Astrocyte (in vitro differentiated cells and primary cell): ENCODE results near the gene JPH3. TPM values are rescaled to one million over a fixed set of nuclear protein-coding genes. Genes with fewer than 3 reads are reported as not detected.

Source experiments
- DNase-seq: peaks from one replicate; pipeline ENCODE4 v3.0.0-alpha.2; 2010; ENCODE audit warnings: low read depth
- FAIRE-seq: peaks from 2 replicates; lab custom pipeline; 2011; peaks lifted over from hg19 to GRCh38; lab: Jason Lieb, UNC
- H2AFZ ChIP-seq: 2 replicates; pipeline ENCODE4 v1.6.0; 2012; ENCODE audit warnings: low read depth, low read length, inconsistent platforms
- H3K27ac ChIP-seq: 2 replicates; pipeline ENCODE4 v1.5.1; 2011; ENCODE audit warnings: low read depth, low read length, inconsistent platforms
- H3K27me3 ChIP-seq: 2 replicates; pipeline ENCODE4 v1.6.0; 2011; ENCODE audit warnings: low read length, inconsistent platforms; ENCODE audit not compliant: insufficient read depth
- H3K36me3 ChIP-seq: 2 replicates; pipeline ENCODE4 v1.5.1; 2011; ENCODE audit warnings: low read length, inconsistent platforms; ENCODE audit not compliant: insufficient read depth
- H3K4me1 ChIP-seq: 2 replicates; pipeline ENCODE4 v1.5.1; 2011; ENCODE audit warnings: low read length, inconsistent platforms; ENCODE audit not compliant: insufficient read depth
- H3K4me2 ChIP-seq: 2 replicates; pipeline ENCODE4 v1.6.0; 2012; ENCODE audit warnings: low read length, inconsistent platforms
- H3K4me3 ChIP-seq: 2 replicates; pipeline ENCODE4 v1.5.1; 2011; ENCODE audit warnings: low read depth, mild to moderate bottlenecking, low read length, inconsistent platforms; ENCODE audit not compliant: insufficient read depth
- H3K79me2 ChIP-seq: 2 replicates; pipeline ENCODE4 v1.6.0; 2012; ENCODE audit warnings: mild to moderate bottlenecking, low read length, inconsistent platforms; ENCODE audit not compliant: insufficient read depth
- H3K9ac ChIP-seq: 2 replicates; pipeline ENCODE4 v1.6.0; 2012; ENCODE audit warnings: mild to moderate bottlenecking, low read length, inconsistent platforms
- H3K9me3 ChIP-seq: 2 replicates; pipeline ENCODE4 v1.5.1; 2012; ENCODE audit warnings: low read depth, mild to moderate bottlenecking, low read length, inconsistent platforms; ENCODE audit not compliant: insufficient read depth
- H4K20me1 ChIP-seq: 2 replicates; pipeline ENCODE4 v1.6.0; 2012; ENCODE audit warnings: low read length, inconsistent platforms; ENCODE audit not compliant: insufficient read depth
- H3K27ac Mint-ChIP-seq: one replicate; pipeline ENCODE4 v1.8.0; 2021; ENCODE audit warnings: mild to moderate bottlenecking, mixed read lengths; ENCODE audit not compliant: unreplicated experiment
- H3K27me3 Mint-ChIP-seq: one replicate; pipeline ENCODE4 v1.8.0; 2021; ENCODE audit warnings: low read depth, mixed read lengths; ENCODE audit not compliant: unreplicated experiment
- H3K36me3 Mint-ChIP-seq: one replicate; pipeline ENCODE4 v1.8.0; 2021; ENCODE audit warnings: low read depth, mixed read lengths; ENCODE audit not compliant: unreplicated experiment
- H3K4me1 Mint-ChIP-seq: one replicate; pipeline ENCODE4 v1.8.0; 2021; ENCODE audit warnings: low read depth, mixed read lengths; ENCODE audit not compliant: unreplicated experiment
- H3K4me3 Mint-ChIP-seq: one replicate; pipeline ENCODE4 v1.8.0; 2021; ENCODE audit warnings: mild to moderate bottlenecking, moderate library complexity, mixed read lengths; ENCODE audit not compliant: unreplicated experiment
- H3K9me3 Mint-ChIP-seq: one replicate; pipeline ENCODE4 v1.8.0; 2021; ENCODE audit warnings: mild to moderate bottlenecking, mixed read lengths; ENCODE audit not compliant: unreplicated experiment
- CTCF ChIP-seq: IDR thresholded peaks from 2 replicates; pipeline ENCODE4 v1.5.1; 2011; ENCODE audit warnings: low read depth, mild to moderate bottlenecking, inconsistent platforms, low read length, moderate library complexity; ENCODE audit not compliant: insufficient read depth
- EZH2 ChIP-seq: IDR thresholded peaks from 2 replicates; pipeline ENCODE4 v1.6.1; 2012; ENCODE audit warnings: mild to moderate bottlenecking, low read length, inconsistent platforms; ENCODE audit not compliant: insufficient read depth
- total RNA-seq: library from RNA; stranded (reverse); gene quantifications from 2 replicates; pipeline ENCODE4 v1.2.1, GENCODE V29; 2021

Gene JPH3
- total RNA-seq, 1 donor from 2014 or later, result 8.6 TPM

- H3K4me2 ChIP-seq, result no peak overlapping the region
- Mint-ChIP-seq H3K9me3 (peaks cover 11% of the 10 kb centered on the region), H3K36me3 (peaks cover 8% of the 10 kb centered on the region), H3K27ac (no peak overlapping the region), H3K4me1 (no peaks in the 10 kb centered on the region), H3K4me3 (no peak overlapping the region), H3K27me3 (peaks cover 12% of the 10 kb centered on the region)
- H3K9me3 ChIP-seq, result peaks cover 12% of the 10 kb centered on the region
- no peaks in the 10 kb centered on the region for H3K79me2 ChIP-seq
- no peak overlapping the region for H3K9ac ChIP-seq
- FAIRE-seq, result no peak
- H2AFZ ChIP-seq, result no peak overlapping the region
- H3K4me3 ChIP-seq, result no peak overlapping the region
- no peak overlapping the region for H3K27ac ChIP-seq
- peaks cover 17% of the 10 kb centered on the region for H3K27me3 ChIP-seq
- TF ChIP-seq EZH2 (no peak), CTCF (no peak)
- no peaks in the 10 kb centered on the region for H3K36me3 ChIP-seq
- H3K4me1 ChIP-seq, result peaks cover 8% of the 10 kb centered on the region
- no peaks in the 10 kb centered on the region for H4K20me1 ChIP-seq
- no peak for DNase-seq
Observed at GRCh38 chr16:87634411-87634810, 32.1 kb downstream of the JPH3 start.

- H3K4me1 ChIP-seq, result peaks cover 8% of the 10 kb centered on the region
- peak overlapping the region; percentile 60 for H2AFZ ChIP-seq
- peak overlapping the region; percentile 79 for H3K4me2 ChIP-seq
- Mint-ChIP-seq H3K27me3 (peaks cover 17% of the 10 kb centered on the region), H3K36me3 (peaks cover 5% of the 10 kb centered on the region), H3K9me3 (peaks cover 6% of the 10 kb centered on the region), H3K27ac (no peak overlapping the region), H3K4me3 (no peak overlapping the region), H3K4me1 (no peaks in the 10 kb centered on the region)
- peaks cover 6% of the 10 kb centered on the region for H3K9me3 ChIP-seq
- no peak overlapping the region for H3K9ac ChIP-seq
- no peak for FAIRE-seq
- H3K79me2 ChIP-seq, result no peaks in the 10 kb centered on the region
- DNase-seq, result peak; percentile 10
- H3K27me3 ChIP-seq, result peaks cover 19% of the 10 kb centered on the region
- TF ChIP-seq EZH2 (no peak), CTCF (peak; percentile 39)
- H4K20me1 ChIP-seq, result no peaks in the 10 kb centered on the region
- H3K4me3 ChIP-seq, result peak overlapping the region; percentile 17
- no peak overlapping the region for H3K27ac ChIP-seq
- no peaks in the 10 kb centered on the region for H3K36me3 ChIP-seq
Observed at GRCh38 chr16:87635541-87636049, 33.3 kb downstream of the JPH3 start.

- H3K9me3 Mint-ChIP-seq, result peaks cover 3% of the 10 kb centered on the region
- Histone ChIP-seq H3K4me3 (no peak overlapping the region), H2AFZ (peak overlapping the region; percentile 71), H3K79me2 (no peaks in the 10 kb centered on the region), H3K36me3 (no peaks in the 10 kb centered on the region), H4K20me1 (no peaks in the 10 kb centered on the region), H3K27ac (no peak overlapping the region), H3K4me2 (peak overlapping the region; percentile 79), H3K9me3 (peaks cover 2% of the 10 kb centered on the region), H3K4me1 (peaks cover 8% of the 10 kb centered on the region), H3K27me3 (peaks cover 14% of the 10 kb centered on the region), H3K9ac (no peak overlapping the region)
- H3K36me3 Mint-ChIP-seq, result peaks cover 5% of the 10 kb centered on the region
- peaks cover 19% of the 10 kb centered on the region for H3K27me3 Mint-ChIP-seq
- peak; percentile 39 for TF ChIP-seq CTCF
- TF ChIP-seq EZH2, result no peak
- FAIRE-seq (peak; percentile 62), DNase-seq (peak; percentile 43)
- peak overlapping the region; percentile 66 for H3K27ac Mint-ChIP-seq
- H3K4me3 Mint-ChIP-seq, result no peak overlapping the region
- H3K4me1 Mint-ChIP-seq, result no peaks in the 10 kb centered on the region
Observed at GRCh38 chr16:87636050-87636684, 33.9 kb downstream of the JPH3 start.
